NCI-H526 treated with DMSO at 0.1 percent for 48 hours (cell line): ENCODE data around the gene AP1B1.

Experiments
- DNase-seq: peaks from one replicate; lab custom pipeline; 2025; lab: John Stamatoyannopoulos, UW

AP1B1 gene

GRCh38 chr22:29313126-29313575, 75.2 kb downstream of the AP1B1 start:
- no peak for DNase-seq

- DNase-seq = no peak
These were observed 75.9 kb downstream of the AP1B1 start for GRCh38 chr22:29312218-29313125.

- DNase-seq = no peak
These were observed 76.7 kb downstream of the AP1B1 start for GRCh38 chr22:29311464-29312217.

- DNase-seq = no peak
These were observed 77.5 kb downstream of the AP1B1 start for GRCh38 chr22:29310863-29311339.

- no peak for DNase-seq
These were observed 78.1 kb downstream of the AP1B1 start for GRCh38 chr22:29310065-29310862.

- no peak for DNase-seq
These were observed 78.9 kb downstream of the AP1B1 start for GRCh38 chr22:29309332-29310064.

GRCh38 chr22:29308791-29309262, 79.5 kb downstream of the AP1B1 start:
- no peak for DNase-seq

- no peak for DNase-seq
These were observed 80.1 kb downstream of the AP1B1 start for GRCh38 chr22:29308148-29308790.

- DNase-seq = no peak
These were observed 80.7 kb downstream of the AP1B1 start for GRCh38 chr22:29307596-29308147.

GRCh38 chr22:29306835-29307595, 81.4 kb downstream of the AP1B1 start:
- DNase-seq = peak; percentile 24

GRCh38 chr22:29306175-29306834, 82.1 kb downstream of the AP1B1 start, which contains the start of gene GAS2L1:
Gene GAS2L1 (plus strand): TSS chr22:29306650. CDS start chr22:29308106, 1,456 bp downstream.
- DNase-seq = peak; percentile 56

- DNase-seq = no peak
These were observed 82.6 kb downstream of the AP1B1 start for GRCh38 chr22:29305836-29306174.

- DNase-seq = no peak
These were observed 85.5 kb downstream of the AP1B1 start for GRCh38 chr22:29302681-29303465.

- DNase-seq = no peak
These were observed 86.0 kb downstream of the AP1B1 start for GRCh38 chr22:29302402-29302680.

- no peak for DNase-seq
These were observed 86.5 kb downstream of the AP1B1 start for GRCh38 chr22:29301716-29302401.

GRCh38 chr22:29300807-29301601, 87.4 kb downstream of the AP1B1 start:
- no peak for DNase-seq

- no peak for DNase-seq
These were observed 87.9 kb downstream of the AP1B1 start for GRCh38 chr22:29300467-29300806.
